K562 (cell line): Measurements from ENCODE around the gene ADGRB3. TPM values are rescaled to one million over a fixed set of nuclear protein-coding genes. Genes with fewer than 3 reads are reported as not detected.

Experiments
- ARID1B ChIP-seq: fragments of 450-650 bp; IDR thresholded peaks from 2 replicates; pipeline ENCODE4 v1.6.1; 2016; ENCODE audit warnings: antibody characterized with exemption, mild to moderate bottlenecking, inconsistent platforms
- C11orf30 ChIP-seq: fragments of 450-650 bp; IDR thresholded peaks from 2 replicates; pipeline ENCODE4 v1.6.1; 2016; ENCODE audit warnings: low read depth, mild to moderate bottlenecking
- CSDE1 ChIP-seq, 2 experiments: fragments of 450-650 bp; IDR thresholded peaks; 2 replicates each; pipeline ENCODE4 v1.6.1; 2016; ENCODE audit warnings: mild to moderate bottlenecking in 1 of 2
- CXXC5 ChIP-seq: fragments of 250-450 bp; sonication (Bioruptor Pico); IDR thresholded peaks from 2 replicates; pipeline ENCODE4 v1.8.0; 2022; ENCODE audit warnings: inconsistent platforms, mild to moderate bottlenecking, moderate library complexity
- DPF2 ChIP-seq: fragments of 450-650 bp; IDR thresholded peaks from 2 replicates; pipeline ENCODE4 v1.6.1; 2016
- FOXA1 ChIP-seq: fragments of 450-650 bp; IDR thresholded peaks from 2 replicates; pipeline ENCODE4 v1.6.1; 2016; ENCODE audit warnings: mild to moderate bottlenecking, borderline replicate concordance
- FOXK2 ChIP-seq, 2 experiments: fragments of 450-650 bp; IDR thresholded peaks in 1 of 2; conservative IDR thresholded peaks in 1 of 2; 2 replicates each; pipeline ENCODE4 v1.6.1; 2016; ENCODE audit warnings: low read depth in 2 of 2, mild to moderate bottlenecking in 1 of 2
- JUND ChIP-seq, 2 experiments: IDR thresholded peaks; 2 replicates in 1 of 2; 3 replicates in 1 of 2; pipeline ENCODE4 v1.6.1; 2011; ENCODE audit warnings: borderline replicate concordance in 2 of 2, low read depth in 2 of 2, low read length in 2 of 2, improper control_type of control experiment in 1 of 2, missing biosample characterization in 1 of 2, missing genetic modification characterization in 1 of 2, missing genetic modification reagents in 1 of 2
- KAT8 ChIP-seq: fragments of 450-650 bp; IDR thresholded peaks from 2 replicates; pipeline ENCODE4 v1.6.1; 2016; ENCODE audit warnings: low read depth, mild to moderate bottlenecking
- MEIS2 ChIP-seq: fragments of 450-650 bp; IDR thresholded peaks from 2 replicates; pipeline ENCODE4 v1.6.1; 2014; ENCODE audit warnings: mild to moderate bottlenecking; ENCODE audit not compliant: partially characterized antibody
- NFIC ChIP-seq: fragments of 450-650 bp; IDR thresholded peaks from 2 replicates; pipeline ENCODE4 v1.6.1; 2017; ENCODE audit warnings: mild to moderate bottlenecking, inconsistent platforms
- RAD51 ChIP-seq: fragments of 450-650 bp; IDR thresholded peaks from 2 replicates; pipeline ENCODE4 v1.7.1; 2016; ENCODE audit warnings: low read depth, mild to moderate bottlenecking, borderline replicate concordance
- SOX6 ChIP-seq: fragments of 450-650 bp; IDR thresholded peaks from 2 replicates; pipeline ENCODE4 v1.6.1; 2014; ENCODE audit warnings: mild to moderate bottlenecking
- XRCC5 ChIP-seq: fragments of 200-400 bp; formaldehyde crosslinking; IDR thresholded peaks from 2 replicates; pipeline ENCODE4 v1.6.1; 2017; ENCODE audit warnings: low read depth, mild to moderate bottlenecking, low read length
- ZNF282 ChIP-seq: sonication (generic); formaldehyde crosslinking; IDR thresholded peaks from 2 replicates; pipeline ENCODE4 v1.8.1; 2023; ENCODE audit warnings: missing genetic modification reagents
- ZNF431 ChIP-seq: sonication (generic); formaldehyde crosslinking; IDR thresholded peaks from 2 replicates; pipeline ENCODE4 v1.8.0; 2022; ENCODE audit warnings: mild to moderate bottlenecking, missing genetic modification reagents
- polyA plus RNA-seq, 8 experiments: library from polyadenylated mRNA; depleted of rRNA in 4 of 8; stranded (reverse) in 5 of 8; unstranded in 3 of 8; fragments of >200 nt; fragmentation: Nextera tagmentation in 2 of 8; fragmentation: Illumina TruSeq in 1 of 8; extraction: Ambion mirVana in 2 of 8; extraction: Trizol in 1 of 8; gene quantifications; 2 replicates each; pipeline versions ENCODE4 v1.2.1 to v1.2.3, GENCODE V29; 2011 to 2014; ENCODE audit warnings: inconsistent platforms in 1 of 8, missing spikeins in 1 of 8
- total RNA-seq, 7 experiments: library from RNA; depleted of rRNA in 6 of 7; stranded (reverse); fragments of >200 nt in 6 of 7; fragmentation: Illumina TruSeq in 2 of 7; extraction: Trizol in 2 of 7; gene quantifications; 2 replicates each; pipeline versions ENCODE4 v1.2.1 to v1.2.3, GENCODE V29; 2011 to 2021; ENCODE audit warnings: low replicate concordance in 1 of 7
- TF ChIP-seq, protein P1 (sequence below): sonication (generic); formaldehyde crosslinking; IDR thresholded peaks from 2 replicates; pipeline ENCODE4 v1.8.1; 2023; ENCODE audit warnings: mild to moderate bottlenecking, missing genetic modification reagents
- TF ChIP-seq, protein P2 (sequence below), 2 experiments: IDR thresholded peaks in 1 of 2; conservative IDR thresholded peaks in 1 of 2; 2 replicates each; pipeline ENCODE4 v1.6.1; 2016; ENCODE audit warnings: low read depth in 2 of 2, mild to moderate bottlenecking in 1 of 2, missing compliant biosample characterization in 1 of 2, missing genetic modification characterization in 1 of 2, moderate library complexity in 1 of 2

Gene ADGRB3
- total and polyA plus RNA-seq, 9 of the 15 experiments (the other 6 are each of a cell fraction or from before 2014, with no cell fraction given): 0.90 to 7.8 (median 2.4) TPM

DNA sequence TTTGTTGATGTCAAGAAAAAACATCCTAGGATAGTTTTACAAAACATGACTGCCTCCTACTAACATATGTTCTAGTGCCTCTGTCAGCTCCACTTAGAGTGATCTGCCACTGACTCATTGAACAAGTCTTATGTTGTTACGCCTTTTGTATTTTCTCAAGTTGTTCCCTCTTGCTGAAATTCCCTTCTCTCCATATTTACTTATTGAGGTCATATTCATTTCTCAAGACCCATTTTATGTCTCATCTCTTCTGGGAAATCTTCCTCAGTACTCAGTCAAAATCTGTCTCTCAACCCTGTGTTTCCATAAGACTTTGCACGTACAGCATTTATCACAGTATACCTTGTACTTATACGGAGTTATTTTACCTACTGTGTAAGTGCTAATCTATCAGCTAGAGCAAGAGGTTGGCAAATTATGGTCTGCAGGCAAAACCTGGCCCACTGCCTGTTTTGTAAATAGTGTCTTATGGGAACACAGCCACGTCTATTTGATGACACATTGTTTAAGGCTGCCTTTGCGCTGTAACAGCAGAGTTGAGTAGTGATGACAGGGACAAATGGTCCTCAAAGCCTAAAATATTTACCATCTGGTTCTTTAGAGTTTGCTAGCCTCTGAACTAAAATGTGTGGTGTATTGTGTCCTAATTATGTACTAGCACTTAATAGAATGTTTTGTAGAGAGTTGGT, 83.4 kb downstream of the ADGRB3 start (continued):
- TF ChIP-seq, protein P1, sequence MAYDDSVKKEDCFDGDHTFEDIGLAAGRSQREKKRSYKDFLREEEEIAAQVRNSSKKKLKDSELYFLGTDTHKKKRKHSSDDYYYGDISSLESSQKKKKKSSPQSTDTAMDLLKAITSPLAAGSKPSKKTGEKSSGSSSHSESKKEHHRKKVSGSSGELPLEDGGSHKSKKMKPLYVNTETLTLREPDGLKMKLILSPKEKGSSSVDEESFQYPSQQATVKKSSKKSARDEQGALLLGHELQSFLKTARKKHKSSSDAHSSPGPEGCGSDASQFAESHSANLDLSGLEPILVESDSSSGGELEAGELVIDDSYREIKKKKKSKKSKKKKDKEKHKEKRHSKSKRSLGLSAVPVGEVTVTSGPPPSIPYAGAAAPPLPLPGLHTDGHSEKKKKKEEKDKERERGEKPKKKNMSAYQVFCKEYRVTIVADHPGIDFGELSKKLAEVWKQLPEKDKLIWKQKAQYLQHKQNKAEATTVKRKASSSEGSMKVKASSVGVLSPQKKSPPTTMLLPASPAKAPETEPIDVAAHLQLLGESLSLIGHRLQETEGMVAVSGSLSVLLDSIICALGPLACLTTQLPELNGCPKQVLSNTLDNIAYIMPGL (CRISPR knock-in tag): no peak
- peak; percentile 65 for TF ChIP-seq NFIC
- TF ChIP-seq XRCC5: no peak
- TF ChIP-seq FOXK2 (conservative IDR thresholded peaks at IDR 0.05 in 1 of 2, IDR thresholded peaks at IDR 0.05 in 1 of 2; ENCODE audit: low read depth in 2 of 2): peak in 1 of 2 experiments; percentile 25; a peak in 1 of 4 replicates
- TF ChIP-seq KAT8: no peak
- TF ChIP-seq JUND (IDR thresholded peaks at IDR 0.05; ENCODE audit: borderline replicate concordance, low read depth, low read length): peak; percentile 20; the same call in 1 of the 2 replicates
- TF ChIP-seq JUND (tag; IDR thresholded peaks at IDR 0.05; ENCODE audit: borderline replicate concordance, low read depth, low read length): no peak; the same call in 2 of the 3 replicates
- no peak for TF ChIP-seq ZNF282 (CRISPR knock-in tag)
- peak; percentile 82 for TF ChIP-seq MEIS2
- peak; percentile 42 for TF ChIP-seq ARID1B
- peak; percentile 40; the same call in 1 of the 2 replicates for TF ChIP-seq C11orf30
- TF ChIP-seq CSDE1 (IDR thresholded peaks at IDR 0.05): no peak
- TF ChIP-seq DPF2: peak; percentile 45; the same call in 1 of the 2 replicates
- no peak for TF ChIP-seq FOXA1
- no peak for TF ChIP-seq ZNF431
- TF ChIP-seq SOX6: peak; percentile 70
- 0 out of 2 replicates have a peak, but pooled peaks have one; percentile 23 for TF ChIP-seq CXXC5 (CRISPR knock-in tag)
- no peak for TF ChIP-seq RAD51
- TF ChIP-seq, protein P2, sequence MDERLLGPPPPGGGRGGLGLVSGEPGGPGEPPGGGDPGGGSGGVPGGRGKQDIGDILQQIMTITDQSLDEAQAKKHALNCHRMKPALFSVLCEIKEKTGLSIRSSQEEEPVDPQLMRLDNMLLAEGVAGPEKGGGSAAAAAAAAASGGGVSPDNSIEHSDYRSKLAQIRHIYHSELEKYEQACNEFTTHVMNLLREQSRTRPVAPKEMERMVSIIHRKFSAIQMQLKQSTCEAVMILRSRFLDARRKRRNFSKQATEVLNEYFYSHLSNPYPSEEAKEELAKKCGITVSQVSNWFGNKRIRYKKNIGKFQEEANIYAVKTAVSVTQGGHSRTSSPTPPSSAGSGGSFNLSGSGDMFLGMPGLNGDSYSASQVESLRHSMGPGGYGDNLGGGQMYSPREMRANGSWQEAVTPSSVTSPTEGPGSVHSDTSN (CRISPR knock-in tag; IDR thresholded peaks at IDR 0.05; ENCODE audit: low read depth): no peak
- TF ChIP-seq, protein P2 (tag; conservative IDR thresholded peaks at IDR 0.05; ENCODE audit: low read depth): peak; percentile 89
- TF ChIP-seq, all 486 proteins: peak for 19
